ENCODE measurements around the gene MVB12B.

GRCh38 chr9:126307322-126308061 lies 19.1 kb upstream of the MVB12B start:
- no peak for TF ChIP-seq CTCF (IDR thresholded peaks at IDR 0.05)
- TF ChIP-seq POLR2A (IDR thresholded peaks at IDR 0.05): no peak
